Measurements from ENCODE around the gene WBP2. TPM values are rescaled to one million over a fixed set of nuclear protein-coding genes. Genes with fewer than 3 reads are reported as not detected.

The WBP2 gene
- total and polyA plus RNA-seq, 10 of the 15 experiments (the other 5 are each of a cell fraction or from before 2014, with no cell fraction given), result 1.5 to 57.3 (median 27.5) TPM

DNA sequence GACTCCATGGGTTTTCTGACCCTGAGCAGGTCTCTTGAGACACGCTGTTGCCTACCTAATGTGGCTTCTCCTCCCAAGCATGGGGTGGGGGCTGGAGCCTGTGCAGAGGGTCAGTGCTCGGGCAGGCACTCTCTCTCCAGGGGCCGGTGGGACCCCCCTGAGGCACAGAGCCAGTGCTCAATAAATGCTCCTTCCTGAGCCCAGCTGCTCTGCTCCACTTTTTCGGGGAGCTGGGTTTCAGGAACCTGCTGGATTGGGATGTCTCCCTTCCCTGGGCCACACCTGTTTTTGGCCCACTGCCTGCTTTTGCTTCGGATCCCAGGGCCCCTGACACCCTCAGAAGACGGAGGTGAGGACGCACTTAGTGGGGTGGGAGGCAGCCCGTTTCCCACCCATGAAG, 42.9 kb upstream of the WBP2 start:
- FAIRE-seq, result no peak
- BruUV-seq (replicated peaks), result no TSS peak
- no peak for TF ChIP-seq CBX3 (IDR thresholded peaks at IDR 0.05; ENCODE audit: borderline replicate concordance, low read depth)
- TF ChIP-seq CTCF (IDR thresholded peaks at IDR 0.05 in 2 of 3, conservative IDR thresholded peaks at IDR 0.05 in 1 of 3; ENCODE audit: control insufficient read depth in 2 of 3, extremely low read depth in 1 of 3, insufficient read depth in 1 of 3, low read depth in 3 of 3, low read length in 3 of 3), result no peak
- TF ChIP-seq IKZF2 (IDR thresholded peaks at IDR 0.05), result no peak
- TF ChIP-seq, protein P1, sequence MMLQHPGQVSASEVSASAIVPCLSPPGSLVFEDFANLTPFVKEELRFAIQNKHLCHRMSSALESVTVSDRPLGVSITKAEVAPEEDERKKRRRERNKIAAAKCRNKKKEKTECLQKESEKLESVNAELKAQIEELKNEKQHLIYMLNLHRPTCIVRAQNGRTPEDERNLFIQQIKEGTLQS (IDR thresholded peaks at IDR 0.05; ENCODE audit: borderline replicate concordance, extremely low read depth, low read depth, low read length), result no peak
- no peak for TF ChIP-seq NFYA (IDR thresholded peaks at IDR 0.05; ENCODE audit: borderline replicate concordance, low read depth, low read length)
- no peak for TF ChIP-seq KDM1A (IDR thresholded peaks at IDR 0.05; ENCODE audit: borderline replicate concordance)
- TF ChIP-seq MYB (IDR thresholded peaks at IDR 0.05; ENCODE audit: borderline replicate concordance, low read depth, low read length), result no peak
- TF ChIP-seq TBL1XR1 (IDR thresholded peaks at IDR 0.05; ENCODE audit: low read depth, low read length), result no peak
- no peak for TF ChIP-seq SUZ12 (IDR thresholded peaks at IDR 0.05; ENCODE audit: unreplicated experiment)
- TF ChIP-seq SRF (IDR thresholded peaks at IDR 0.05; ENCODE audit: low read depth in 2 of 2, low read length in 2 of 2), result no peak
- TF ChIP-seq YY1 (IDR thresholded peaks at IDR 0.05; ENCODE audit: low read depth, low read length), result no peak
- TF ChIP-seq MYC (IDR thresholded peaks at IDR 0.05; ENCODE audit: insufficient read depth, insufficient read length, insufficient replicate concordance, low read length, severe bottlenecking), result no peak
- TF ChIP-seq, protein P2, sequence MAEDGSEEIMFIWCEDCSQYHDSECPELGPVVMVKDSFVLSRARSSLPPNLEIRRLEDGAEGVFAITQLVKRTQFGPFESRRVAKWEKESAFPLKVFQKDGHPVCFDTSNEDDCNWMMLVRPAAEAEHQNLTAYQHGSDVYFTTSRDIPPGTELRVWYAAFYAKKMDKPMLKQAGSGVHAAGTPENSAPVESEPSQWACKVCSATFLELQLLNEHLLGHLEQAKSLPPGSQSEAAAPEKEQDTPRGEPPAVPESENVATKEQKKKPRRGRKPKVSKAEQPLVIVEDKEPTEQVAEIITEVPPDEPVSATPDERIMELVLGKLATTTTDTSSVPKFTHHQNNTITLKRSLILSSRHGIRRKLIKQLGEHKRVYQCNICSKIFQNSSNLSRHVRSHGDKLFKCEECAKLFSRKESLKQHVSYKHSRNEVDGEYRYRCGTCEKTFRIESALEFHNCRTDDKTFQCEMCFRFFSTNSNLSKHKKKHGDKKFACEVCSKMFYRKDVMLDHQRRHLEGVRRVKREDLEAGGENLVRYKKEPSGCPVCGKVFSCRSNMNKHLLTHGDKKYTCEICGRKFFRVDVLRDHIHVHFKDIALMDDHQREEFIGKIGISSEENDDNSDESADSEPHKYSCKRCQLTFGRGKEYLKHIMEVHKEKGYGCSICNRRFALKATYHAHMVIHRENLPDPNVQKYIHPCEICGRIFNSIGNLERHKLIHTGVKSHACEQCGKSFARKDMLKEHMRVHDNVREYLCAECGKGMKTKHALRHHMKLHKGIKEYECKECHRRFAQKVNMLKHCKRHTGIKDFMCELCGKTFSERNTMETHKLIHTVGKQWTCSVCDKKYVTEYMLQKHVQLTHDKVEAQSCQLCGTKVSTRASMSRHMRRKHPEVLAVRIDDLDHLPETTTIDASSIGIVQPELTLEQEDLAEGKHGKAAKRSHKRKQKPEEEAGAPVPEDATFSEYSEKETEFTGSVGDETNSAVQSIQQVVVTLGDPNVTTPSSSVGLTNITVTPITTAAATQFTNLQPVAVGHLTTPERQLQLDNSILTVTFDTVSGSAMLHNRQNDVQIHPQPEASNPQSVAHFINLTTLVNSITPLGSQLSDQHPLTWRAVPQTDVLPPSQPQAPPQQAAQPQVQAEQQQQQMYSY (CRISPR knock-in tag; IDR thresholded peaks at IDR 0.05), result no peak
- TF ChIP-seq RCOR1 (conservative IDR thresholded peaks at IDR 0.05; ENCODE audit: low read depth, low read length), result no peak

More for the DNA sequence above, 42.9 kb upstream of the WBP2 start:
- Histone ChIP-seq H3K4me3 (no peak overlapping the region), H4K20me1 (ENCODE audit: control insufficient read depth, insufficient read depth) (no peaks in the 10 kb centered on the region), H3K4me2 (ENCODE audit: control insufficient read depth, insufficient read depth) (no peak overlapping the region), H3K27ac (ENCODE audit: control insufficient read depth, insufficient read depth) (no peak overlapping the region), H3K4me1 (ENCODE audit: control insufficient read depth, insufficient read depth, low read length) (peaks cover 6% of the 10 kb centered on the region), H2AFZ (ENCODE audit: control insufficient read depth, low read depth, low read length) (no peak overlapping the region), H3K9me3 (replicated peaks; ENCODE audit: control insufficient read depth, insufficient read depth, low read length) (no peaks in the 10 kb centered on the region), H3K27me3 (replicated peaks in 1 of 2; ENCODE audit: control insufficient read depth in 2 of 2, insufficient read depth in 2 of 2, low read length in 1 of 2) (no peaks in the 10 kb centered on the region), H3K79me2 (ENCODE audit: control insufficient read depth, insufficient read depth, low read length) (peaks cover 15% of the 10 kb centered on the region), H3K36me3 (ENCODE audit: control insufficient read depth in 2 of 2, insufficient read depth in 2 of 2, low read length in 1 of 2) (peaks cover 10 to 17% of the 10 kb centered on the region in 2 experiments; a peak in 3 of 4 replicates), H3K9ac (ENCODE audit: control insufficient read depth, insufficient read depth, low read length) (no peak overlapping the region)
- in situ Hi-C loops (cut with MboI), result no loop called here
- CTCF ChIA-PET, result interaction anchor here (1.6 to 2.0 kb wide), 2 partner anchors 8 to 120 kb away, joined by 4 to 5 read pairs; no protein-coding TSS in a partner anchor
- DNase-seq (ENCODE audit: low read depth, low spot score) (no peak), ATAC-seq (no peak)
- POLR2A ChIA-PET, result interaction anchor here (0.6 to 2.5 kb wide), 2 partner anchors 16 to 120 kb away, joined by 3 to 9 read pairs; no protein-coding TSS in a partner anchor
- 78% methylated on average over 8 of the region's 8 CpGs for WGBS (ENCODE audit: insufficient coverage, insufficient replicate concordance, low lambda C conversion rate, missing lambda C conversion rate)
- intact Hi-C loops (cut with micrococcal nuclease; ENCODE audit: unreplicated experiment), result loop anchor here (5.0 kb wide), 2 partner anchors 41 to 121 kb away; partner anchors contain the start of gene WBP2
- RAD21 ChIA-PET (ENCODE audit: unreplicated experiment), result interaction anchor here (0.7 to 2.6 kb wide), 2 partner anchors 145 to 359 kb away, joined by 3 to 16 read pairs; no protein-coding TSS in a partner anchor
- SMC1A ChIA-PET (ENCODE audit: uncharacterized antibody, unreplicated experiment), result no interaction called here

All from GM12878 (cell line).